GM20000 (cell line): ENCODE measurements around the gene CYP21A2.
"Not testable (repeated sequence)": the region's sequence is repeated elsewhere in the genome, so short reads cannot be mapped to it uniquely, and the experiment has no call there.

Experiments
- DNase-seq: peaks from one replicate; pipeline ENCODE4 v3.0.0; 2012; ENCODE audit warnings: low spot score
- CTCF ChIP-seq: IDR thresholded peaks from 2 replicates; pipeline ENCODE4 v1.5.1; 2012; ENCODE audit warnings: mild to moderate bottlenecking, control low read depth; ENCODE audit errors: extremely low read depth, missing control alignments

The CYP21A2 gene

GRCh38 chr6:32057966-32058365 lies 19.8 kb downstream of the CYP21A2 start:
- TF ChIP-seq CTCF, result no peak
- DNase-seq, result no peak

GRCh38 chr6:32058511-32058963 lies 20.3 kb downstream of the CYP21A2 start:
- TF ChIP-seq CTCF, result no peak
- no peak for DNase-seq

GRCh38 chr6:32060966-32061655 lies 22.9 kb downstream of the CYP21A2 start:
- TF ChIP-seq CTCF, result no peak
- DNase-seq, result no peak

- no peak for TF ChIP-seq CTCF
- no peak for DNase-seq
These were observed 26.5 kb downstream of the CYP21A2 start for GRCh38 chr6:32064706-32065105.

- DNase-seq, result not testable (repeated sequence)
These were observed 29.3 kb downstream of the CYP21A2 start for GRCh38 chr6:32067521-32067920.

GRCh38 chr6:32068315-32068714 lies 30.1 kb downstream of the CYP21A2 start:
- not testable (repeated sequence) for DNase-seq

- TF ChIP-seq CTCF, result no peak
These were observed 30.7 kb downstream of the CYP21A2 start for GRCh38 chr6:32068867-32069266.

GRCh38 chr6:32069460-32069859 lies 31.2 kb downstream of the CYP21A2 start:
- TF ChIP-seq CTCF, result no peak
- DNase-seq, result no peak

More at GRCh38 chr6:32068867-32069266, 30.7 kb downstream of the CYP21A2 start:
- DNase-seq, result no peak
